Cortex of kidney (tissue), 1 donor: ENCODE results near the gene BASP1.
"Not testable (repeated sequence)": the region's sequence is repeated elsewhere in the genome, so short reads cannot be mapped to it uniquely, and the experiment has no call there.

Source experiments
- DNase-seq: peaks from one replicate; lab custom pipeline; 2025; lab: John Stamatoyannopoulos, UW

The BASP1 gene

GRCh38 chr5:17319095-17319494 is 101.7 kb downstream of the BASP1 start:
- not testable (repeated sequence) for DNase-seq

- no peak for DNase-seq
Measured at GRCh38 chr5:17325770-17326599, 108.6 kb downstream of the BASP1 start.
